SK-N-SH (cell line): Measurements from ENCODE around the gene CASP14.

Experiments
- EP300 ChIP-seq, 2 experiments: IDR thresholded peaks; 2 replicates each; pipeline versions ENCODE4 v1.4.0 to v1.6.1; 2012; ENCODE audit warnings: borderline replicate concordance in 1 of 2, low read depth in 1 of 2, low read length in 1 of 2
- EZH2phosphoT487 ChIP-seq: fragments of 200-600 bp; sonication (generic); IDR thresholded peaks from 2 replicates; pipeline ENCODE4 v1.6.1; 2017; ENCODE audit warnings: low read depth, mixed run types, mild to moderate bottlenecking, antibody characterized with exemption, moderate library complexity, borderline replicate concordance
- FOXJ3 ChIP-seq: sonication (generic); formaldehyde crosslinking; IDR thresholded peaks from 2 replicates; pipeline ENCODE4 v1.5.1; 2020; ENCODE audit warnings: mild to moderate bottlenecking, missing genetic modification reagents
- JUND ChIP-seq: IDR thresholded peaks from 2 replicates; pipeline ENCODE4 v1.4.0; 2012
- POLR2AphosphoS5 ChIP-seq: IDR thresholded peaks from 2 replicates; pipeline ENCODE4 v1.6.1; 2012; ENCODE audit warnings: low read depth, low read length
- RAD21 ChIP-seq: IDR thresholded peaks from 2 replicates; pipeline ENCODE4 v1.6.1; 2012; ENCODE audit warnings: mild to moderate bottlenecking, low read length
- SIN3A ChIP-seq: IDR thresholded peaks from 2 replicates; pipeline ENCODE4 v1.6.1; 2012; ENCODE audit warnings: low read depth, mild to moderate bottlenecking, low read length, moderate library complexity, borderline replicate concordance
- YY1 ChIP-seq: IDR thresholded peaks from 2 replicates; pipeline ENCODE4 v1.4.0; 2012; ENCODE audit warnings: low read depth, mild to moderate bottlenecking
- TF ChIP-seq, protein P1 (sequence below): fragments of 200-600 bp; sonication (generic); IDR thresholded peaks from 2 replicates; pipeline ENCODE4 v1.6.1; 2017; ENCODE audit warnings: antibody characterized with exemption, mild to moderate bottlenecking, moderate library complexity
- TF ChIP-seq, protein P2 (sequence below): IDR thresholded peaks from 2 replicates; pipeline ENCODE4 v1.6.1; 2012; ENCODE audit warnings: mild to moderate bottlenecking, low read depth, low read length, moderate library complexity

DNA sequence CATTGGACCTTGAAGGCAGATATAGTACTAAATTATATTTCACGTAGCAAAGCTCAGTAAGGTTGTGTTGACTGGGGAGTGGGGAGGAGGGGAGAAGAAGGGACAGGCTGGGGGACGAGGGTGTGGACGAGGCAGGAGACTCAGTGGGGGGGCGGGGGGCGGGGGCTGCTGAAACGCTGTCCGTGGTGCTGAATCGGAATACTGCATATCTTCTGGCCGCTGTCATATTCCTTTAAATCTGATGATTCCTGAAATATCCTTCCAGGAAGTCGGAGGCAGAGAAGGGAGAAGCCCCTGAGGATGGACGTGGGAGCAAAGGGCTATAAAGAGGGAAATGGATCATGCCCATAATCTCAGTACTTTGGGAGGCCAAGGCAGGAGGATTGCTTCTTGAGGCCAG lies 34.7 kb upstream of the CASP14 start:
- TF ChIP-seq, protein P1, sequence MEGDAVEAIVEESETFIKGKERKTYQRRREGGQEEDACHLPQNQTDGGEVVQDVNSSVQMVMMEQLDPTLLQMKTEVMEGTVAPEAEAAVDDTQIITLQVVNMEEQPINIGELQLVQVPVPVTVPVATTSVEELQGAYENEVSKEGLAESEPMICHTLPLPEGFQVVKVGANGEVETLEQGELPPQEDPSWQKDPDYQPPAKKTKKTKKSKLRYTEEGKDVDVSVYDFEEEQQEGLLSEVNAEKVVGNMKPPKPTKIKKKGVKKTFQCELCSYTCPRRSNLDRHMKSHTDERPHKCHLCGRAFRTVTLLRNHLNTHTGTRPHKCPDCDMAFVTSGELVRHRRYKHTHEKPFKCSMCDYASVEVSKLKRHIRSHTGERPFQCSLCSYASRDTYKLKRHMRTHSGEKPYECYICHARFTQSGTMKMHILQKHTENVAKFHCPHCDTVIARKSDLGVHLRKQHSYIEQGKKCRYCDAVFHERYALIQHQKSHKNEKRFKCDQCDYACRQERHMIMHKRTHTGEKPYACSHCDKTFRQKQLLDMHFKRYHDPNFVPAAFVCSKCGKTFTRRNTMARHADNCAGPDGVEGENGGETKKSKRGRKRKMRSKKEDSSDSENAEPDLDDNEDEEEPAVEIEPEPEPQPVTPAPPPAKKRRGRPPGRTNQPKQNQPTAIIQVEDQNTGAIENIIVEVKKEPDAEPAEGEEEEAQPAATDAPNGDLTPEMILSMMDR, result no peak
- TF ChIP-seq RAD21, result no peak
- no peak for TF ChIP-seq JUND
- TF ChIP-seq SIN3A, result no peak
- no peak for TF ChIP-seq YY1
- TF ChIP-seq EP300 (IDR thresholded peaks at IDR 0.05; ENCODE audit: borderline replicate concordance in 1 of 2, low read depth in 1 of 2, low read length in 1 of 2), result no peak
- no peak for TF ChIP-seq EZH2phosphoT487
- no peak for TF ChIP-seq POLR2AphosphoS5
- TF ChIP-seq FOXJ3 (CRISPR knock-in tag), result no peak
- TF ChIP-seq, protein P2, sequence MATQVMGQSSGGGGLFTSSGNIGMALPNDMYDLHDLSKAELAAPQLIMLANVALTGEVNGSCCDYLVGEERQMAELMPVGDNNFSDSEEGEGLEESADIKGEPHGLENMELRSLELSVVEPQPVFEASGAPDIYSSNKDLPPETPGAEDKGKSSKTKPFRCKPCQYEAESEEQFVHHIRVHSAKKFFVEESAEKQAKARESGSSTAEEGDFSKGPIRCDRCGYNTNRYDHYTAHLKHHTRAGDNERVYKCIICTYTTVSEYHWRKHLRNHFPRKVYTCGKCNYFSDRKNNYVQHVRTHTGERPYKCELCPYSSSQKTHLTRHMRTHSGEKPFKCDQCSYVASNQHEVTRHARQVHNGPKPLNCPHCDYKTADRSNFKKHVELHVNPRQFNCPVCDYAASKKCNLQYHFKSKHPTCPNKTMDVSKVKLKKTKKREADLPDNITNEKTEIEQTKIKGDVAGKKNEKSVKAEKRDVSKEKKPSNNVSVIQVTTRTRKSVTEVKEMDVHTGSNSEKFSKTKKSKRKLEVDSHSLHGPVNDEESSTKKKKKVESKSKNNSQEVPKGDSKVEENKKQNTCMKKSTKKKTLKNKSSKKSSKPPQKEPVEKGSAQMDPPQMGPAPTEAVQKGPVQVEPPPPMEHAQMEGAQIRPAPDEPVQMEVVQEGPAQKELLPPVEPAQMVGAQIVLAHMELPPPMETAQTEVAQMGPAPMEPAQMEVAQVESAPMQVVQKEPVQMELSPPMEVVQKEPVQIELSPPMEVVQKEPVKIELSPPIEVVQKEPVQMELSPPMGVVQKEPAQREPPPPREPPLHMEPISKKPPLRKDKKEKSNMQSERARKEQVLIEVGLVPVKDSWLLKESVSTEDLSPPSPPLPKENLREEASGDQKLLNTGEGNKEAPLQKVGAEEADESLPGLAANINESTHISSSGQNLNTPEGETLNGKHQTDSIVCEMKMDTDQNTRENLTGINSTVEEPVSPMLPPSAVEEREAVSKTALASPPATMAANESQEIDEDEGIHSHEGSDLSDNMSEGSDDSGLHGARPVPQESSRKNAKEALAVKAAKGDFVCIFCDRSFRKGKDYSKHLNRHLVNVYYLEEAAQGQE, result peak; percentile 87
